Adrenal gland (tissue), 5 donors: ENCODE data around the gene EFS.

Experiments used
- POLR2A ChIP-seq, 2 donors: fragments of 450-650 bp; IDR thresholded peaks; one replicate each; pipeline ENCODE4 v1.6.1; 2017; ENCODE audit warnings: antibody characterized with exemption in 2 of 2, mild to moderate bottlenecking in 2 of 2, moderate library complexity in 1 of 2
- TF ChIP-seq, protein P1 (sequence below), 6 experiments: fragments of 450-650 bp in 4 of 6; fragments of 200-600 bp in 2 of 6; sonication (generic) in 1 of 6; IDR thresholded peaks; 1 replicate in 5 of 6; 2 replicates in 1 of 6; pipeline versions ENCODE4 v1.5.1 to v1.8.0; 2016 to 2021; ENCODE audit warnings: antibody characterized with exemption in 6 of 6, mild to moderate bottlenecking in 2 of 6, moderate library complexity in 1 of 6
- donor health status: DM: no; HTN: no; CAD: no.

DNA sequence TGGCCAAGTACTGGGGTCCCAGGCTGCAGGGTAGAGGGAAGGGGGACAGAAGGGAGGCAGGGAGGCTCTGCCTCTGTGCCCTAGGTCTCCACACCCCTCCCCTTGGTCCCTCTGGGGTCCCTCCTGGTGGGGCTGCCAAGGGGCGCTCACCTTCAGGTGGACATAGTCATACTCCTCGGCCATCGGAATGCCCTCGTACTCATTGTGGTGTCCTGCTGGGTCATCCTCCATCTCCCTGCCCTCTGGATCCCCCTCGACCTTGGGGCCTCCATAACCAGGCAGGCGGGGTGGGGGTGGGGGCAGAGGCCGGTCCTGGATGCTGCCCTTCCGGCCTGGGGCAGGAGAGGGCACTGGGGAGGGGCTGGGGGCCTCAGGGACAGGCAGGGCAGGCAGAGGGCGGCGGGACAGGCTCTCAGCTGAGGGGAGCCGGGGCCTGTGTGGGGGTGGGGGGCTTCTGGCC lies 5.8 kb downstream of the EFS start:
- TF ChIP-seq, protein P1, sequence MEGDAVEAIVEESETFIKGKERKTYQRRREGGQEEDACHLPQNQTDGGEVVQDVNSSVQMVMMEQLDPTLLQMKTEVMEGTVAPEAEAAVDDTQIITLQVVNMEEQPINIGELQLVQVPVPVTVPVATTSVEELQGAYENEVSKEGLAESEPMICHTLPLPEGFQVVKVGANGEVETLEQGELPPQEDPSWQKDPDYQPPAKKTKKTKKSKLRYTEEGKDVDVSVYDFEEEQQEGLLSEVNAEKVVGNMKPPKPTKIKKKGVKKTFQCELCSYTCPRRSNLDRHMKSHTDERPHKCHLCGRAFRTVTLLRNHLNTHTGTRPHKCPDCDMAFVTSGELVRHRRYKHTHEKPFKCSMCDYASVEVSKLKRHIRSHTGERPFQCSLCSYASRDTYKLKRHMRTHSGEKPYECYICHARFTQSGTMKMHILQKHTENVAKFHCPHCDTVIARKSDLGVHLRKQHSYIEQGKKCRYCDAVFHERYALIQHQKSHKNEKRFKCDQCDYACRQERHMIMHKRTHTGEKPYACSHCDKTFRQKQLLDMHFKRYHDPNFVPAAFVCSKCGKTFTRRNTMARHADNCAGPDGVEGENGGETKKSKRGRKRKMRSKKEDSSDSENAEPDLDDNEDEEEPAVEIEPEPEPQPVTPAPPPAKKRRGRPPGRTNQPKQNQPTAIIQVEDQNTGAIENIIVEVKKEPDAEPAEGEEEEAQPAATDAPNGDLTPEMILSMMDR (IDR thresholded peaks at IDR 0.05), result no peak
- no peak for TF ChIP-seq POLR2A (IDR thresholded peaks at IDR 0.05)
